ENCODE measurements around the gene GPLD1. TPM values are rescaled to one million over a fixed set of nuclear protein-coding genes. Genes with fewer than 3 reads are reported as not detected.
A peak's percentile ranks its signal among the peaks of the same experiment; 100 is the strongest.

The GPLD1 gene
- total RNA-seq, 1 donor from 2014 or later, result 3.6 TPM

DNA sequence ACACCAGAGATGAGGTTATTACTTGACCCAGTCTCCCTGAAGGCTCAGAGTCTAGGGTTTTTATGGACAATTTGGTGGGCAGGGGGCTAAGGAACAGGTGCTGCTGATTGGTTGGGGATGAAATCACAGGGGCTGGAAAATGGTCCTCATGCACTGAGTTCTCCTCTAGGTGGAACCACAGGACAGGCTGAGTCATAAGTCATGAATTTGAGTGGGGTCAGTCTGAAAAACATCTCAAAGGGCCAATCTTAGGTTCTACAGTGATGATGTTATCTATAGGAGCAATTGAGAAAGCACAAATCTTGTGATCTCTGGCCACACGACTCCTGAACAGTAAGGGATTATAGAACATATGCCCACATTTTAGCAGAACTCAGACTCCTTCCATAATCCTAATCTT is 92.6 kb downstream of the GPLD1 start:
- H3K36me3 ChIP-seq, result no peaks in the 10 kb centered on the region
- no peak overlapping the region for H3K4me3 ChIP-seq
- no peaks in the 10 kb centered on the region for H3K9me3 ChIP-seq
- TF ChIP-seq, protein P1, sequence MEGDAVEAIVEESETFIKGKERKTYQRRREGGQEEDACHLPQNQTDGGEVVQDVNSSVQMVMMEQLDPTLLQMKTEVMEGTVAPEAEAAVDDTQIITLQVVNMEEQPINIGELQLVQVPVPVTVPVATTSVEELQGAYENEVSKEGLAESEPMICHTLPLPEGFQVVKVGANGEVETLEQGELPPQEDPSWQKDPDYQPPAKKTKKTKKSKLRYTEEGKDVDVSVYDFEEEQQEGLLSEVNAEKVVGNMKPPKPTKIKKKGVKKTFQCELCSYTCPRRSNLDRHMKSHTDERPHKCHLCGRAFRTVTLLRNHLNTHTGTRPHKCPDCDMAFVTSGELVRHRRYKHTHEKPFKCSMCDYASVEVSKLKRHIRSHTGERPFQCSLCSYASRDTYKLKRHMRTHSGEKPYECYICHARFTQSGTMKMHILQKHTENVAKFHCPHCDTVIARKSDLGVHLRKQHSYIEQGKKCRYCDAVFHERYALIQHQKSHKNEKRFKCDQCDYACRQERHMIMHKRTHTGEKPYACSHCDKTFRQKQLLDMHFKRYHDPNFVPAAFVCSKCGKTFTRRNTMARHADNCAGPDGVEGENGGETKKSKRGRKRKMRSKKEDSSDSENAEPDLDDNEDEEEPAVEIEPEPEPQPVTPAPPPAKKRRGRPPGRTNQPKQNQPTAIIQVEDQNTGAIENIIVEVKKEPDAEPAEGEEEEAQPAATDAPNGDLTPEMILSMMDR (IDR thresholded peaks at IDR 0.05), result no peak
- intact Hi-C loops (cut with DNase I), result loop anchor here (10.0 kb wide), 1 partner anchor 112 kb away; no protein-coding TSS in a partner anchor
- DNase-seq (no peak), ATAC-seq (no peak)
- no peak overlapping the region for H3K27ac ChIP-seq
- peaks cover under 1% of the 10 kb centered on the region for H3K4me1 ChIP-seq
- peaks cover 3% of the 10 kb centered on the region for H3K27me3 ChIP-seq (ENCODE audit: low read depth)

DNA sequence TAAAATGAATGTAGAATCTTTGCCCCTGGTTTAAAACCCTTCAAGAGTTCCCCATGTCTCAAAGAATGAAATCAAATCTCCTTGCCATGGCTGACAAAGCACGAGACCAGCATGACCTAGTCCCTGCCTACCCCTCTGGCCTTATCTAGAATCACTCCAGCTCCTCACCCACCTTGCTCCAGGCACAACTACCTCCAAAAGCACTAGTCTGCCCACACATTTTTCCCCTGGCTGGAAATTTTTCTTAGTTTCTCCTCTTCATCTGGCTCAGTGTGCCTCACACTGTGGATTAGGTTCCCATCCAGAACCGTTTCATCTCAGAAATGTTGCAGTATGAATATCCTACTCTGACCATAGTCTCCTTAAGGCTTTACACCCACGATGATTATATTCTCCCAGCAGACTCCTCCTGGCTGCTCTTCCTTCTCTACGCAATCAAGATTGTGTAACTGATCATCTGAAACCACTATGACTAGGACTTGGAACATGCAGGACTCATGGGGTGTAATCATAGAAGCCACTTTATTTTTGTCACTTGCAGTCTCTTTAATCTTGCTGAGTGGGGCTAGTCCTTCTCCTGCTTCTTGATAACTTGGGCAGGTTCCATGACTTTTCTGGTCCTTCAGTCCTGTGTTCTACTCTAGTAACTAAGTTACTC is 94.5 kb downstream of the GPLD1 start:
- Histone ChIP-seq H3K4me3 (no peak overlapping the region), H3K27ac (no peak overlapping the region), H3K36me3 (no peaks in the 10 kb centered on the region), H3K27me3 (ENCODE audit: low read depth) (peaks cover 3% of the 10 kb centered on the region), H3K4me1 (no peaks in the 10 kb centered on the region), H3K9me3 (no peaks in the 10 kb centered on the region)
- DNase-seq (no peak), ATAC-seq (peak; percentile 64 to 78)
- intact Hi-C loops (cut with DNase I), result loop anchor here (10.0 kb wide), 1 partner anchor 110 kb away; no protein-coding TSS in a partner anchor
- TF ChIP-seq, protein P1 (IDR thresholded peaks at IDR 0.05), result no peak

DNA sequence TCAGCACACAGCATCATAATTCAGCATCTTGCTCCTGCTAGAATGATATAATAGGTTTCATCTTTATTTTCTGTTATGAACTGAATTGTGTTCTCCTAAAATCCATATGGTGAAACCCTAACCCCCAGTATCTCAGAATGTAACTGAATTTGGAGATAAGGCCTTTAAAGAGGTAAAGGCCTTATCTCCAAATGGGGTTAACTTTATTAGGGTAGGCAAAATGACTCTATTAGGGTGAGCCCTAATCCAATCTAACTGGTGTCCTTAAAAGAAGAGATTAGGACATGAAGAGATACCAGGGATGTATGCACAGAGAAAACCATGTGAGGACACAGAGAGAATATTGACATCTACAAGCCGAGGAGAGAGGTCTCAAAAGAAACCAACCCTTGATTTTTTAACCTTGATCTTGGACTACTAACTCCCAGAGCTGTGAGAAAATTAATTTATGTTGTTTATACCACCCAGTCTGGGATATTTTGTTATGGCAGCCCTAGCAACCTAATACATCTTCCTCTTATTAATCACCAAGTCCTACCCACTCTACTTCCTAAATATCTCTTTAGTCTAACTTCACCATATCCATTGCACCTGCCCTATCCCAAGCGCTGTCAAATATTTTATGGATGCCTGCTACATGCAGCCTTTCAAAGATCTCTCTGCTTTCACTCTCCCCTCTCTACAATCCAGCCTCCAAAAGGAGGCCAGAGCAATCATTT is 95.2 kb downstream of the GPLD1 start:
- H3K4me1 ChIP-seq, result no peaks in the 10 kb centered on the region
- H3K9me3 ChIP-seq, result no peaks in the 10 kb centered on the region
- H3K36me3 ChIP-seq, result no peaks in the 10 kb centered on the region
- intact Hi-C loops (cut with DNase I), result loop anchor here (10.0 kb wide), 1 partner anchor 109 kb away; no protein-coding TSS in a partner anchor
- DNase-seq (no peak), ATAC-seq (peak; percentile 45 to 46)
- peaks cover 3% of the 10 kb centered on the region for H3K27me3 ChIP-seq (ENCODE audit: low read depth)
- no peak overlapping the region for H3K4me3 ChIP-seq
- H3K27ac ChIP-seq, result no peak overlapping the region
- TF ChIP-seq, protein P1 (IDR thresholded peaks at IDR 0.05), result no peak

DNA sequence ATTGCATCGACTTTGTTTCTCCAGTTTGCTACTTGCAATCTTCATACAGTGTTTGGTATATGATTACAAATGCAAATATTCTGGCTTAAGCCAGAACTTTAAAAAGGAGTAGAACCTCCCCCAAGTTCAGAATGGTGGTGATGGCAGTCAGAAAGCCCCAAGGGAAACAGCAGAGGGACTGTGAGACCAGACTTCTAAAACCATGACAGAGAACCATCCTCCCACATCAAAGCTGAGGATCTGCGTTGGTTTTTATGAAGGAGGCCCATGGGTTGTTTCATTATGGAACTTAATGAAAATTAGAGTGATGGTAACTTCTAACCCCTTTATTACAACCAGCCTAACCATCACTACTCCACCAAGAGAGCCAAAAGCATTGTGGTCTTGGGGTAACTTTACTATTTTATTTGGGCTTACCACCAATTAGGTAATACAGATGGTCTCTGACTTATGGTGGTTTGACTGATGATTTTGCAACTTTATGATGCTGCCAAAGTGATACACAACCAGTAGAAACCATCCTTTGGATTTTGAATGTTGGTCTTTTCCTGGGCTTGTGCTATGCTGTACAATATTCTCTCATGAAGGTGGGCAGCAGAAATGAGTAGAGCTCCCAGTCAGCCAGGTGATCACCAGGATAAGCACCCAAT is 97.5 kb downstream of the GPLD1 start:
- TF ChIP-seq, protein P1 (IDR thresholded peaks at IDR 0.05), result no peak
- Histone ChIP-seq H3K36me3 (no peaks in the 10 kb centered on the region), H3K4me1 (no peaks in the 10 kb centered on the region), H3K4me3 (no peak overlapping the region), H3K27me3 (ENCODE audit: low read depth) (no peaks in the 10 kb centered on the region), H3K27ac (no peak overlapping the region), H3K9me3 (no peaks in the 10 kb centered on the region)
- no peak for ATAC-seq
- no peak for DNase-seq
- intact Hi-C loops (cut with DNase I), result loop anchor here (10.0 kb wide), 1 partner anchor 107 kb away; no protein-coding TSS in a partner anchor

DNA sequence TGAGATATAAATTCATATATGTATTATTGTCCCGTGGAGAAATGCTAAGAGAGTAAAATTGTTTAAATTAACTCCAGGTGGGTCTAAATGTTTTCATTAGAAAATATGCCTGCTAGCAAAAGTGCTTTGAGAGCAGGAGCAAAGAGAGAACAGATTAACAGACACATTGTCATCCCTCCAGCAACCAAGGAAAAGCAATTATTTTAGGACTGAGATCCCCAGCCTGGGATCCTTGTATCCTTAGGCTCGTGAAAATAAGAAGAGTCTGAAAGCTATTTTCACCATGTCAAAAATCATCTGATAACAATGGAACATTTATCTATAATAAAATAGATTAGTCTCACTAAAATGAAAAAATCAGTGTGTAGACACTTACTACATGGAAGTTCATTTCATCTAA is 98.2 kb downstream of the GPLD1 start:
- no peak for ATAC-seq

More for the DNA sequence above, 98.2 kb downstream of the GPLD1 start:
- Histone ChIP-seq H3K9me3 (no peaks in the 10 kb centered on the region), H3K4me3 (no peak overlapping the region), H3K27ac (no peak overlapping the region), H3K4me1 (no peaks in the 10 kb centered on the region), H3K27me3 (ENCODE audit: low read depth) (no peaks in the 10 kb centered on the region), H3K36me3 (no peaks in the 10 kb centered on the region)
- DNase-seq, result no peak
- intact Hi-C loops (cut with DNase I), result loop anchor here (10.0 kb wide), 1 partner anchor 106 kb away; no protein-coding TSS in a partner anchor
- TF ChIP-seq, protein P1 (IDR thresholded peaks at IDR 0.05), result no peak

Measured in lower lobe of right lung (tissue), 2 donors.